HepG2 (cell line): ENCODE results near the gene ISOC2. TPM values are rescaled to one million over a fixed set of nuclear protein-coding genes. Genes with fewer than 3 reads are reported as not detected.
A peak's percentile ranks its signal among the peaks of the same experiment; 100 is the strongest.

Source experiments
- ARID3A ChIP-seq: IDR thresholded peaks from 2 replicates; pipeline ENCODE4 v1.6.1; 2012; ENCODE audit warnings: low read depth, low read length, improper control_type of control experiment
- ATF3 ChIP-seq: sonication (generic); formaldehyde crosslinking; IDR thresholded peaks from 2 replicates; pipeline ENCODE4 v1.4.0; 2020; ENCODE audit warnings: missing genetic modification reagents
- CREBL2 ChIP-seq: sonication (generic); formaldehyde crosslinking; IDR thresholded peaks from 2 replicates; pipeline ENCODE4 v1.8.1; 2023; ENCODE audit warnings: missing genetic modification reagents, mild to moderate bottlenecking, borderline replicate concordance
- GPN1 ChIP-seq: sonication (generic); formaldehyde crosslinking; IDR thresholded peaks from 2 replicates; pipeline ENCODE4 v1.5.1; 2020; ENCODE audit warnings: missing genetic modification reagents, borderline replicate concordance
- HMG20B ChIP-seq: conservative IDR thresholded peaks from 2 replicates; pipeline ENCODE4 v1.6.1; 2016; ENCODE audit warnings: missing genetic modification reagents, missing compliant biosample characterization
- KDM1A ChIP-seq: IDR thresholded peaks from 2 replicates; pipeline ENCODE4 v1.6.1; 2016; ENCODE audit warnings: missing compliant biosample characterization
- KLF6 ChIP-seq: IDR thresholded peaks from 2 replicates; pipeline ENCODE4 v1.8.0; 2016; ENCODE audit warnings: missing biosample characterization, missing genetic modification reagents
- NFAT5 ChIP-seq: sonication (generic); formaldehyde crosslinking; IDR thresholded peaks from 2 replicates; pipeline ENCODE4 v1.4.0; 2020; ENCODE audit warnings: missing genetic modification reagents
- SETDB1 ChIP-seq: sonication (generic); formaldehyde crosslinking; IDR thresholded peaks from 2 replicates; pipeline ENCODE4 v1.5.1; 2020; ENCODE audit warnings: missing genetic modification reagents, mild to moderate bottlenecking, borderline replicate concordance
- SMYD3 ChIP-seq: sonication (generic); formaldehyde crosslinking; IDR thresholded peaks from 2 replicates; pipeline ENCODE4 v1.8.1; 2023; ENCODE audit warnings: mild to moderate bottlenecking, missing genetic modification reagents
- SNRNP70 ChIP-seq: fragments of 200-400 bp; formaldehyde crosslinking; IDR thresholded peaks from 2 replicates; pipeline ENCODE4 v1.6.1; 2017; ENCODE audit warnings: mild to moderate bottlenecking, low read depth, low read length, moderate library complexity
- ZNF12 ChIP-seq: sonication (generic); formaldehyde crosslinking; IDR thresholded peaks from 2 replicates; pipeline ENCODE4 v1.5.0; 2020; ENCODE audit warnings: missing genetic modification reagents
- ZNF225 ChIP-seq: sonication (generic); formaldehyde crosslinking; IDR thresholded peaks from 2 replicates; pipeline ENCODE4 v1.4.0; 2020; ENCODE audit warnings: mild to moderate bottlenecking, missing genetic modification reagents
- ZNF281 ChIP-seq: sonication (generic); formaldehyde crosslinking; IDR thresholded peaks from 2 replicates; pipeline ENCODE4 v1.4.0; 2020; ENCODE audit warnings: missing genetic modification reagents, borderline replicate concordance
- ZNF296 ChIP-seq: sonication (generic); formaldehyde crosslinking; conservative IDR thresholded peaks from 2 replicates; pipeline ENCODE4 v1.5.0; 2020; ENCODE audit warnings: mild to moderate bottlenecking, missing genetic modification reagents
- ZNF317 ChIP-seq: sonication (generic); formaldehyde crosslinking; IDR thresholded peaks from 2 replicates; pipeline ENCODE4 v1.5.0; 2020; ENCODE audit warnings: mild to moderate bottlenecking, missing genetic modification reagents
- ZNF552 ChIP-seq: sonication (generic); formaldehyde crosslinking; IDR thresholded peaks from 2 replicates; pipeline ENCODE4 v1.9.0; 2022; ENCODE audit warnings: missing genetic modification reagents, mild to moderate bottlenecking, borderline replicate concordance
- ZNF629 ChIP-seq: sonication (generic); formaldehyde crosslinking; conservative IDR thresholded peaks from 2 replicates; pipeline ENCODE4 v1.5.0; 2020; ENCODE audit warnings: missing genetic modification reagents
- ZNF644 ChIP-seq: IDR thresholded peaks from 2 replicates; pipeline ENCODE4 v1.6.1; 2016; ENCODE audit warnings: low read depth
- ZNF75D ChIP-seq: sonication (generic); formaldehyde crosslinking; IDR thresholded peaks from 2 replicates; pipeline ENCODE4 v1.8.1; 2023; ENCODE audit warnings: missing genetic modification reagents, mild to moderate bottlenecking, borderline replicate concordance
- polyA plus RNA-seq, 8 experiments: library from polyadenylated mRNA; depleted of rRNA in 3 of 8; stranded (reverse) in 7 of 8; unstranded in 1 of 8; fragments of >200 nt; fragmentation: Illumina TruSeq in 4 of 8; extraction: Trizol in 4 of 8; gene quantifications; 2 replicates each; pipeline versions ENCODE4 v1.2.1 to v1.2.3, GENCODE V29; 2011 to 2016; ENCODE audit warnings: low read depth in 4 of 8, missing spikeins in 1 of 8, mixed read lengths in 1 of 8; ENCODE audit not compliant: insufficient read depth in 1 of 8
- total RNA-seq, 5 experiments: library from RNA; depleted of rRNA; stranded (reverse); fragments of >200 nt; fragmentation: Illumina TruSeq; extraction: Trizol; gene quantifications; 2 replicates each; pipeline ENCODE4 v1.2.3, GENCODE V29; 2016; ENCODE audit warnings: low read depth in 1 of 5

ISOC2 gene
- total and polyA plus RNA-seq, 2 of the 13 experiments (the other 11 are each of a cell fraction or from before 2014, with no cell fraction given): 76.8 to 105 TPM

GRCh38 chr19:55484593-55485438 lies 23.4 kb upstream of the ISOC2 start, which contains the start of gene NAT14 (continued):
- no peak for TF ChIP-seq NFAT5 (CRISPR knock-in tag)
- no peak for TF ChIP-seq ZNF12 (CRISPR knock-in tag)
- no peak for TF ChIP-seq ZNF552 (CRISPR knock-in tag)
- no peak for TF ChIP-seq ZNF296 (CRISPR knock-in tag)
- no peak for TF ChIP-seq SETDB1 (CRISPR knock-in tag)
- no peak for TF ChIP-seq KDM1A (CRISPR knock-in tag)
- TF ChIP-seq ZNF225 (CRISPR knock-in tag): no peak
- TF ChIP-seq KLF6 (CRISPR knock-in tag): no peak
- no peak for TF ChIP-seq ZNF644 (CRISPR knock-in tag)
- TF ChIP-seq ZNF317 (CRISPR knock-in tag): no peak
- TF ChIP-seq SNRNP70: no peak
- TF ChIP-seq ZNF281 (CRISPR knock-in tag): no peak
- no peak for TF ChIP-seq SMYD3 (CRISPR knock-in tag)
- TF ChIP-seq GPN1 (CRISPR knock-in tag): no peak
- no peak for TF ChIP-seq ZNF629
- no peak for TF ChIP-seq HMG20B (CRISPR knock-in tag)
- TF ChIP-seq CREBL2: no peak
- TF ChIP-seq ARID3A: no peak
- TF ChIP-seq ATF3 (CRISPR knock-in tag): peak; percentile 39; the same call in 1 of the 2 replicates
- no peak for TF ChIP-seq ZNF75D (CRISPR knock-in tag)
